ENCODE measurements around the gene FIBP. TPM values are rescaled to one million over a fixed set of nuclear protein-coding genes. Genes with fewer than 3 reads are reported as not detected.
A peak's percentile ranks its signal among the peaks of the same experiment; 100 is the strongest.

The FIBP gene
- total and polyA plus RNA-seq, 2 of the 8 experiments (the other 6 are each of a cell fraction or from before 2014, with no cell fraction given), result 74.3 to 173 TPM

GRCh38 chr11:65891219-65892136, 3.2 kb upstream of the FIBP start (continued):
- TF ChIP-seq FOSL1 (IDR thresholded peaks at IDR 0.05; ENCODE audit: insufficient read depth, low read depth, low read length) (no peak), POLR2AphosphoS5 (IDR thresholded peaks at IDR 0.05; ENCODE audit: low read depth, low read length) (no peak; the same call in 1 of the 2 replicates), GTF2F1 (IDR thresholded peaks at IDR 0.05; ENCODE audit: borderline replicate concordance, low read depth, low read length) (no peak), CTBP2 (IDR thresholded peaks at IDR 0.05; ENCODE audit: borderline replicate concordance, insufficient read depth, insufficient read length, low read length) (no peak), RNF2 (IDR thresholded peaks at IDR 0.05; ENCODE audit: borderline replicate concordance, low read depth, low read length, missing control alignments, poor library complexity, severe bottlenecking) (no peak), MAFK (IDR thresholded peaks at IDR 0.05; ENCODE audit: low read depth, low read length) (no peak), ASH2L (IDR thresholded peaks at IDR 0.05; ENCODE audit: low read length) (no peak), CBX5 (IDR thresholded peaks at IDR 0.05; ENCODE audit: low read depth, low read length) (no peak), TAF7 (optimal IDR thresholded peaks at IDR 0.05; ENCODE audit: borderline replicate concordance, low read depth, low read length) (peak; percentile 40), GABPA (IDR thresholded peaks at IDR 0.05; ENCODE audit: borderline replicate concordance, insufficient read depth, low read length) (no peak)
- TF ChIP-seq, protein P1, sequence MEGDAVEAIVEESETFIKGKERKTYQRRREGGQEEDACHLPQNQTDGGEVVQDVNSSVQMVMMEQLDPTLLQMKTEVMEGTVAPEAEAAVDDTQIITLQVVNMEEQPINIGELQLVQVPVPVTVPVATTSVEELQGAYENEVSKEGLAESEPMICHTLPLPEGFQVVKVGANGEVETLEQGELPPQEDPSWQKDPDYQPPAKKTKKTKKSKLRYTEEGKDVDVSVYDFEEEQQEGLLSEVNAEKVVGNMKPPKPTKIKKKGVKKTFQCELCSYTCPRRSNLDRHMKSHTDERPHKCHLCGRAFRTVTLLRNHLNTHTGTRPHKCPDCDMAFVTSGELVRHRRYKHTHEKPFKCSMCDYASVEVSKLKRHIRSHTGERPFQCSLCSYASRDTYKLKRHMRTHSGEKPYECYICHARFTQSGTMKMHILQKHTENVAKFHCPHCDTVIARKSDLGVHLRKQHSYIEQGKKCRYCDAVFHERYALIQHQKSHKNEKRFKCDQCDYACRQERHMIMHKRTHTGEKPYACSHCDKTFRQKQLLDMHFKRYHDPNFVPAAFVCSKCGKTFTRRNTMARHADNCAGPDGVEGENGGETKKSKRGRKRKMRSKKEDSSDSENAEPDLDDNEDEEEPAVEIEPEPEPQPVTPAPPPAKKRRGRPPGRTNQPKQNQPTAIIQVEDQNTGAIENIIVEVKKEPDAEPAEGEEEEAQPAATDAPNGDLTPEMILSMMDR (IDR thresholded peaks at IDR 0.05; ENCODE audit: control extremely low read depth in 1 of 3, insufficient read depth in 1 of 3, low read depth in 1 of 3, low read length in 3 of 3), result peak in 2 of 3 experiments; percentile 49 to 52; a peak in 3 of 4 replicates
